Karpas-422 (cell line): ENCODE data around the gene DVL3. TPM values are rescaled to one million over a fixed set of nuclear protein-coding genes. Genes with fewer than 3 reads are reported as not detected.

Experiments
- DNase-seq: peaks from one replicate; pipeline ENCODE4 v3.0.0-alpha.2; 2015
- H2AFZ ChIP-seq: fragments of 200-600 bp; sonication (generic); 2 replicates; pipeline ENCODE4 v1.6.1; 2014; ENCODE audit warnings: antibody characterized with exemption, low read length, mixed read lengths
- H3K27ac ChIP-seq: fragments of 200-600 bp; sonication (generic); 2 replicates; pipeline ENCODE4 v1.5.1; 2014; ENCODE audit warnings: mild to moderate bottlenecking, low read length, moderate library complexity
- H3K27me3 ChIP-seq: fragments of 200-600 bp; sonication (generic); 2 replicates; pipeline ENCODE4 v1.6.1; 2014; ENCODE audit warnings: low read length, mixed read lengths
- H3K36me3 ChIP-seq: fragments of 200-600 bp; sonication (generic); 2 replicates; pipeline ENCODE4 v1.6.1; 2014; ENCODE audit warnings: low read length, mixed read lengths; ENCODE audit not compliant: insufficient read depth
- H3K4me1 ChIP-seq: fragments of 200-600 bp; sonication (generic); 2 replicates; pipeline ENCODE4 v1.6.1; 2014; ENCODE audit warnings: mild to moderate bottlenecking, low read length, mixed read lengths
- H3K4me2 ChIP-seq: fragments of 200-600 bp; sonication (generic); 2 replicates; pipeline ENCODE4 v1.6.1; 2014; ENCODE audit warnings: low read length, low read depth, mild to moderate bottlenecking; ENCODE audit not compliant: poor library complexity, severe bottlenecking
- H3K4me3 ChIP-seq: fragments of 200-600 bp; sonication (generic); 2 replicates; pipeline ENCODE4 v1.5.1; 2014; ENCODE audit warnings: mild to moderate bottlenecking, antibody characterized with exemption, low read length, mixed read lengths
- H3K79me2 ChIP-seq: fragments of 200-600 bp; sonication (generic); 2 replicates; pipeline ENCODE4 v1.6.1; 2014; ENCODE audit warnings: mild to moderate bottlenecking, low read length, mixed read lengths
- H3K9ac ChIP-seq: fragments of 200-600 bp; sonication (generic); 2 replicates; pipeline ENCODE4 v1.6.0; 2014; ENCODE audit warnings: low read length
- H3K9me2 ChIP-seq: fragments of 200-600 bp; sonication (generic), shearing (Covaris generic); replicated peaks from 2 replicates; pipeline ENCODE4 v1.6.0; 2014; ENCODE audit warnings: mild to moderate bottlenecking, low read length, moderate library complexity; ENCODE audit not compliant: insufficient read depth
- H3K9me3 ChIP-seq: fragments of 300-700, 200-600 bp; sonication (generic); 2 replicates; pipeline ENCODE4 v1.6.1; 2014; ENCODE audit warnings: low read length, mixed read lengths
- H4K20me1 ChIP-seq: fragments of 200-600 bp; sonication (generic); 2 replicates; pipeline ENCODE4 v1.6.1; 2014; ENCODE audit warnings: mild to moderate bottlenecking, antibody characterized with exemption, low read length, low read depth; ENCODE audit not compliant: insufficient read depth
- total RNA-seq: library from RNA; depleted of rRNA; stranded (reverse); fragments of >200 nt; shearing (Covaris generic); gene quantifications from 2 replicates; pipeline ENCODE4 v1.2.3, GENCODE V29; 2014; ENCODE audit warnings: low replicate concordance

Gene DVL3
- total RNA-seq, 1 experiment from 2014 or later, result 62.1 TPM

DNA sequence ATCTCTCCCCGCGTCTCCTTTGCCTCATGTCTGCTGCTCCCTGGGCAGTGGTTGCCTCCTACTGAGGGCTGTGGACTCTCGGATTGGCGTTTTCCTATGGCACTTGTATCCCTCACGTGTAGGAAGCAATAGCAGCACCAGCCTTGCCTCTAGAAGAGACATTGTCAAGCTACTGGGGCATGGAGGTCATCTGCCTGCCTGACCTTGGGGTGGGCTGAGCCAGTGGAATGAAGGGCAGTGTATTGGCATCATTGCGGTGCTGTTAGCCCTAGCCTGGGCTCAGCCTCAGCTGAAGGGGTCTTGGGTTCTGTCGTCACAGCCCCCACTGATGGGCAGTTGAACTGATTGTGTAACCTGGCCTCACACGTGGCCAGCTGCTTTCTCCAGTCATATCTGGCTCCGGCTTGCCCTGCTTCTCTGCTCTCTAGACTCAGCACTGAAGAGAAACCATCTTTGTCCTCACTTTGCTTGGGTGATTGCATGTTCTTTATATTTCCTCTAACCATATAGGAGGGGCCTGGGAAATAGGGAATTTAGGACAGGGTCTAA is 38.9 kb downstream of the DVL3 start:
- Histone ChIP-seq H3K27me3 (no peaks in the 10 kb centered on the region), H2AFZ (no peak overlapping the region), H3K4me2 (no peak overlapping the region), H3K9ac (no peak overlapping the region), H3K9me2 (no peaks in the 10 kb centered on the region), H3K79me2 (peaks cover 9% of the 10 kb centered on the region), H3K9me3 (no peaks in the 10 kb centered on the region), H3K4me1 (no peaks in the 10 kb centered on the region), H3K4me3 (no peak overlapping the region), H3K27ac (no peak overlapping the region), H3K36me3 (peaks cover 52% of the 10 kb centered on the region), H4K20me1 (peaks cover 3% of the 10 kb centered on the region; the same call in 1 of the 2 replicates)
- DNase-seq, result no peak

DNA sequence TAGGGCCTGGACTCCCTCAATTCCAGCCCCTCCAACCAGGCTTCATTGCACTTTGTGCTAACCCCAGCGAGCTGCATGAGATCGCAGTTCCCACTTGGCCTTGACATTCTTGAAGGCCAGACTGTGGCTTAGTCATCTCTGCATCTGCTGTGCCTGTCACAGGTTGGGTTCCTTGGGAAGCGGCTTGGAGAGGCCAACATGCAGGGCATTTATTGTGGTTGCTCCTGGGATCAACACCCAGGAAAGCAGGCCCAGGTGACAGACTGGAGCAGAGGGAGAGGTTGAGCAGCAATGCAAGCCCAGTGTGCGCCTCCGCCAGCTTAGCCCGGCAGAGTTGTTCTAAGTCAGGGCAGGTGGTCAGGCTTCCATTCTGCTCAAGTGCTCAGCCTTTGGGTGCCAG is 41.4 kb downstream of the DVL3 start:
- no peak for DNase-seq
- H3K27ac ChIP-seq, result no peak overlapping the region
- no peaks in the 10 kb centered on the region for H3K27me3 ChIP-seq
- H2AFZ ChIP-seq, result no peak overlapping the region
- H3K4me1 ChIP-seq, result no peaks in the 10 kb centered on the region
- no peaks in the 10 kb centered on the region for H4K20me1 ChIP-seq
- H3K4me3 ChIP-seq, result no peak overlapping the region
- H3K79me2 ChIP-seq, result no peaks in the 10 kb centered on the region
- no peak overlapping the region for H3K9ac ChIP-seq
- H3K36me3 ChIP-seq, result peaks cover 29% of the 10 kb centered on the region
- no peaks in the 10 kb centered on the region for H3K9me3 ChIP-seq
- no peaks in the 10 kb centered on the region for H3K9me2 ChIP-seq
- no peak overlapping the region for H3K4me2 ChIP-seq

GRCh38 chr3:184198509-184198908 is 43.3 kb downstream of the DVL3 start:
- Histone ChIP-seq H3K4me2 (no peak overlapping the region), H3K4me1 (peaks cover 4% of the 10 kb centered on the region; the same call in 1 of the 2 replicates), H3K9me2 (no peaks in the 10 kb centered on the region), H2AFZ (no peak overlapping the region), H3K27me3 (no peaks in the 10 kb centered on the region), H3K9ac (no peak overlapping the region), H3K9me3 (no peaks in the 10 kb centered on the region), H3K27ac (no peak overlapping the region), H3K4me3 (no peak overlapping the region), H3K79me2 (no peaks in the 10 kb centered on the region), H3K36me3 (peaks cover 17% of the 10 kb centered on the region; the same call in 1 of the 2 replicates), H4K20me1 (no peaks in the 10 kb centered on the region)
- no peak for DNase-seq

DNA sequence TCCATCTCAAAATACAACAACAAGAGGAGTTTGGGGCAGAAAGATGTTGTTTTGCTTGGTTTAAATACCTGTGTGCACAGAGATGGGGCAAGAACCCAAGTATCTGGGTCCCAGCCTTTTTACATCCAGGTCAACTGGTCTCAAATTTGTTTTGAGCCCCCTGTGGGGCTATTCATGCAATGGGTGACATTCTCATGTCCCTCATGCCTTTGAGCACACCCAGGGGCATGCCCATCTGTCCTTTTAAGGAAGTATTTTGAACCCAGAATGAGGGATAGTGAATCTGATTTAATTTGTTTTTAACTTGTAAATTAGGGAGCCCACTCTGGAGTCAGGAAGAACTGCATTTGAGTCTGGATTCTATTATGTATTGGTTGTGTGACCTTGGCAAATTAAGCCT is 45.6 kb downstream of the DVL3 start:
- Histone ChIP-seq H3K4me1 (peaks cover 4% of the 10 kb centered on the region; the same call in 1 of the 2 replicates), H4K20me1 (no peaks in the 10 kb centered on the region), H3K27ac (no peak overlapping the region), H3K9me3 (no peaks in the 10 kb centered on the region), H3K4me3 (no peak overlapping the region), H2AFZ (no peak overlapping the region), H3K27me3 (no peaks in the 10 kb centered on the region), H3K9me2 (no peaks in the 10 kb centered on the region), H3K4me2 (no peak overlapping the region), H3K9ac (no peak overlapping the region), H3K36me3 (peaks cover 1% of the 10 kb centered on the region; the same call in 1 of the 2 replicates), H3K79me2 (no peaks in the 10 kb centered on the region)
- no peak for DNase-seq

GRCh38 chr3:184203526-184203925 is 48.3 kb downstream of the DVL3 start:
- H3K27me3 ChIP-seq, result no peaks in the 10 kb centered on the region
- no peaks in the 10 kb centered on the region for H4K20me1 ChIP-seq
- H3K9me2 ChIP-seq, result no peaks in the 10 kb centered on the region
- no peaks in the 10 kb centered on the region for H3K79me2 ChIP-seq
- DNase-seq, result no peak
- no peak overlapping the region for H3K27ac ChIP-seq
- no peak overlapping the region for H2AFZ ChIP-seq
- H3K9ac ChIP-seq, result no peak overlapping the region
- H3K4me2 ChIP-seq, result no peak overlapping the region
- H3K9me3 ChIP-seq, result no peaks in the 10 kb centered on the region
- no peaks in the 10 kb centered on the region for H3K36me3 ChIP-seq
- H3K4me1 ChIP-seq, result peaks cover 4% of the 10 kb centered on the region; the same call in 1 of the 2 replicates
- no peak overlapping the region for H3K4me3 ChIP-seq

DNA sequence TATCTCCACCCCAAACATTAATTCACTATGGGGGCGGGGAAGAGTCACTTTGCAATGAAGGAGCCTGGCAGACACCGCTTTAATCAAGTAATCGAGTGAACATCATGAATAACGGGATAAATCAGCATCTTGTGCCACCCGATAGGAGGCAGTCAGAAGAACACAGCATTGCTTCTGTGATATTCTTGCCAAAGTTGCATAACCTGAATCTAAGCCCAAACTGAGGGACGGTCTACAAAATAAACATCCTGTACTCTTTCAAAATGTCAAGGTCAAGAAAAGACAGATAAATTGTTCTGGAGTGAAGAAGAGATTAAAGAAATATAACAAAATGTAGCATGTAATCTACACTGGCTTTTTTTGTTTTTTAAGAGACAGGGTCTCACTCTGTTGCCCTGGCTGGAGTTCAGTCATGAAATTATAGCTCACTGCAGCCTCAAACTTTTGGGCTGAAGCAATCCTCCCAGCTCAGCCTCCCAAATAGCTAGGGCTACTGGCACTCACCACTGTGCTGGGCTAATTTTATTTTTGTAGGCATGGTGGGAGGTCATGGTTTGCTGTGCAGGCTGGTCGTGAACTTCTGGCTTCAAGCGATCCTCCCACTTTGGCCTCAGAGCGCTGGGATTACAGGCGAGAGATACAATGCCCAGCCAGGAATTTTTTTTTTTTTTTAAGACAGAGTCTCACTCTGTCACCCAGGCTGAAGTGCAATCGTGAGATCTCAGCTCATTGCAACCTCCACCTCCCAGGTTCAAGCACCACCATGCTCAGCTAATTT is 54.2 kb downstream of the DVL3 start:
- Histone ChIP-seq H3K4me2 (no peak overlapping the region), H3K79me2 (no peaks in the 10 kb centered on the region), H3K27me3 (no peaks in the 10 kb centered on the region), H3K27ac (no peak overlapping the region), H3K4me1 (no peaks in the 10 kb centered on the region), H3K4me3 (no peak overlapping the region), H3K36me3 (no peaks in the 10 kb centered on the region), H3K9me2 (no peaks in the 10 kb centered on the region), H4K20me1 (no peaks in the 10 kb centered on the region), H2AFZ (no peak overlapping the region), H3K9ac (no peak overlapping the region), H3K9me3 (no peaks in the 10 kb centered on the region)
- DNase-seq, result no peak

- DNase-seq, result no peak
- Histone ChIP-seq H3K79me2 (no peaks in the 10 kb centered on the region), H2AFZ (no peak overlapping the region), H3K4me3 (no peak overlapping the region), H3K36me3 (no peaks in the 10 kb centered on the region), H3K27ac (no peak overlapping the region), H4K20me1 (no peaks in the 10 kb centered on the region), H3K9me2 (no peaks in the 10 kb centered on the region), H3K9me3 (no peaks in the 10 kb centered on the region), H3K9ac (no peak overlapping the region), H3K4me2 (no peak overlapping the region), H3K4me1 (no peaks in the 10 kb centered on the region), H3K27me3 (no peaks in the 10 kb centered on the region)
These were observed 56.1 kb downstream of the DVL3 start for GRCh38 chr3:184211297-184211696.

GRCh38 chr3:184211718-184212117 is 56.5 kb downstream of the DVL3 start:
- Histone ChIP-seq H3K4me2 (no peak overlapping the region), H3K27me3 (no peaks in the 10 kb centered on the region), H3K9me3 (no peaks in the 10 kb centered on the region)

More at GRCh38 chr3:184211718-184212117, 56.5 kb downstream of the DVL3 start:
- Histone ChIP-seq H3K79me2 (no peaks in the 10 kb centered on the region), H3K9ac (no peak overlapping the region), H3K9me2 (no peaks in the 10 kb centered on the region), H3K27ac (no peak overlapping the region), H2AFZ (no peak overlapping the region), H4K20me1 (no peaks in the 10 kb centered on the region), H3K36me3 (no peaks in the 10 kb centered on the region), H3K4me1 (no peaks in the 10 kb centered on the region), H3K4me3 (no peak overlapping the region)
- DNase-seq, result no peak
